ENCODE measurements around the gene NOS2. TPM values are rescaled to one million over a fixed set of nuclear protein-coding genes. Genes with fewer than 3 reads are reported as not detected.

The NOS2 gene
- total RNA-seq, 6 donors from 2014 or later, result 0.29 to 1.7 (median 0.78) TPM; not detected in 1

DNA sequence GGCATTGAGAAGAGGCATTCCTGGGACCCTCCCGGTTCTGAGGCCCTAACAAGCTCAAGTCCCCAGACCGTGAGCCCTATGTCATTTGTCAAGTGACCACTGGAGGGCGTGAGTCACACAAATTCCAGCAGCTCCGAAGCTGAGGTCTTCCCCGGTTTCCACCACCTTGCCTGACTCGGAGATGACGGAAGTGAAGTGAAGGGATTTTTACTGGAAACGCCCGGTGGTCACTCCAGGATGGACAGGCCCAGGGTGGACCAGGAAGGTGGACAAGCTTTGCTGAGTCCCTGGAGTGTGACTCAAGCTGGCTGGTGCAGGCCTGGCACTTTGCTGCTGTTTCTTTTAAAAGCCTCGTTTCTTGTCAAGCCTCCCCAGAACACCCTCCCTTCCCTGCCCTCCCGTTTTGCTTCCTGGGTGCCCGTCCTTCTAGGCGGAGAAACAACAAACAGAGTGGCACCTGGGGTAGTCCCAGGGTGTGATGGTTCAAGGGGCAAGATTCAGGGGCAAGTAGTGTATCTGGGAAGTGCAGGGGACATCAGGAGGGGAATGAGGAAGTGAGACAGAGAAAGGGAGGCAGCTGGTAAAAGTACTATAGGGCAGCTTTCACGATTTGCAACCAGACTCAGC, 5.3 kb upstream of the NOS2 start:
- 3 to 5% methylated on average over 12 of the region's 14 CpGs for whole genome bisulfite sequencing, 2 donors
- peak overlapping the region in 3 of 4 donors; percentile 25 to 42 (median 32) for H3K4me3 ChIP-seq
- H3K27ac ChIP-seq, result peak overlapping the region in 3 of 4 donors; percentile 58 to 65 (median 58)

DNA sequence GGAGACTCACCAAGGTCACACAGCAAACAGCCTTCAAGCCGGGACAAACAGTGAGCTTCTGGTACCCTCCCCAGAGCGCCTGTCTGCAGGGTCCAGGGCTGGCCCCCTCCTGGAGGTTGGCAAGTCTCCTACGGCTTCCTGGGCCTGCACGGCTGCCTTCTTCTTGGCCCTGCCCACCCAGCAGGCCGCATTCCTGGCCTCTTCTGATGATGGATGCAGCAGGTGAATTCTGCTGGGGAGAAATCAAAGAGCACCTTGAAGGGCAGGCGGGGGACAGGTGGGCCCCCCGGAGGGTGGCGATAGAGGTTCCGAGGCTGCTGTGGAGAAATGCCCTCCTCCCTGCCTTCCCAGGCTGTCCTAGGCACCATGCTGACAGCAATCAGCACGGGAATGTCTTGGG, 3.8 kb upstream of the NOS2 start:
- peaks cover 0 to 21% (median 10%) of the 10 kb centered on the region in 4 donors for H3K4me1 ChIP-seq
- no peak overlapping the region for H3K4me3 ChIP-seq
- H3K27me3 ChIP-seq, result no peaks in the 10 kb centered on the region
- no peak overlapping the region for H3K27ac ChIP-seq
- H3K36me3 ChIP-seq, result no peaks in the 10 kb centered on the region
- TF ChIP-seq EP300 (IDR thresholded peaks at IDR 0.05) (no peak), POLR2A (IDR thresholded peaks at IDR 0.05) (no peak)
- ATAC-seq (ENCODE audit: low FRiP score in 2 of 2) (no peak), DNase-seq (peak; percentile 8 to 42)
- no peaks in the 10 kb centered on the region for H3K9me3 ChIP-seq
- WGBS, 2 donors, result 80 to 86% methylated on average over 6 to 10 of the region's 10 CpGs

More for the DNA sequence above, 5.3 kb upstream of the NOS2 start:
- DNase-seq, result peak in 1 of 2 donors; percentile 88
- peak; percentile 88 to 95 for ATAC-seq (ENCODE audit: low FRiP score in 2 of 2)
- Histone ChIP-seq H3K27me3 (no peaks in the 10 kb centered on the region), H3K9me3 (no peaks in the 10 kb centered on the region), H3K4me1 (peaks cover 0 to 21% (median 10%) of the 10 kb centered on the region in 4 donors), H3K36me3 (no peaks in the 10 kb centered on the region)
- TF ChIP-seq, protein P1, sequence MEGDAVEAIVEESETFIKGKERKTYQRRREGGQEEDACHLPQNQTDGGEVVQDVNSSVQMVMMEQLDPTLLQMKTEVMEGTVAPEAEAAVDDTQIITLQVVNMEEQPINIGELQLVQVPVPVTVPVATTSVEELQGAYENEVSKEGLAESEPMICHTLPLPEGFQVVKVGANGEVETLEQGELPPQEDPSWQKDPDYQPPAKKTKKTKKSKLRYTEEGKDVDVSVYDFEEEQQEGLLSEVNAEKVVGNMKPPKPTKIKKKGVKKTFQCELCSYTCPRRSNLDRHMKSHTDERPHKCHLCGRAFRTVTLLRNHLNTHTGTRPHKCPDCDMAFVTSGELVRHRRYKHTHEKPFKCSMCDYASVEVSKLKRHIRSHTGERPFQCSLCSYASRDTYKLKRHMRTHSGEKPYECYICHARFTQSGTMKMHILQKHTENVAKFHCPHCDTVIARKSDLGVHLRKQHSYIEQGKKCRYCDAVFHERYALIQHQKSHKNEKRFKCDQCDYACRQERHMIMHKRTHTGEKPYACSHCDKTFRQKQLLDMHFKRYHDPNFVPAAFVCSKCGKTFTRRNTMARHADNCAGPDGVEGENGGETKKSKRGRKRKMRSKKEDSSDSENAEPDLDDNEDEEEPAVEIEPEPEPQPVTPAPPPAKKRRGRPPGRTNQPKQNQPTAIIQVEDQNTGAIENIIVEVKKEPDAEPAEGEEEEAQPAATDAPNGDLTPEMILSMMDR (IDR thresholded peaks at IDR 0.05), result peak; percentile 79 to 92 (median 90)
- TF ChIP-seq POLR2AphosphoS5 (IDR thresholded peaks at IDR 0.05), result no peak

DNA sequence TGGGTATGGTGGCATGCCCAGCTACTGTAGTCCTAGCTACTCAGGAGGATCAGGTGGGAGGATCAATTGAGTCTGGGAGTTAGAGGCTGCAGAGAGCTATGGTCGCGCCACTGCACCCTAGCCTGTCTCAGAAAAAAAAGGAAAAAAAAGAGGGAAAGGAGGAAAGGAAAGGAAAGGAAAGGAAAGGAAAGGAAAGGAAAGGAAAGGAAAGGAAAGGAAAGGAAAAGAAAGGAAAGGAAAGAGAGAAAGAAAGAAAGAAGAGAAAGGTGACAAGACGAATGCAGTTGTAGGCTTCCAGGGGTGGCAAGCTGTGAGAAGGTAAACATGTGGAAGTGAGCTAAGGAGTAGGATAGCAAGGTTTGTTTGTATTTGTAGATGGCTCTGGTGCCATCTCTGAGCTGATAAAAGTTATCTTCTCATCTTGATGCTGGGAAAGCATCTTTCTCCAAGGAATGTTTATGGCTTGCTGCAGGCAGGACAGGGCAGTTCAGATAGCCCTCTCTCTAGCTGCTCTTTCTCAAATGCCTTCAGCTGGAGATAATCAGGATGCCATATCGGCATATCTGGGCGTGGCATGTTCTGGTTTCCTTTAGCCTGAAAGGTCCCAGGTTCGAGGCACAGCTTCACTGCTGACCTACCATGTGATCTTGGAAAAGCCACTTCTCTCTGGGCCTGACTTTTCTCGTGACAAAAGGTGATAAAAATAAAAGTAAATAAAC, 2.8 kb upstream of the NOS2 start:
- Histone ChIP-seq H3K4me3 (no peak overlapping the region), H3K4me1 (peaks cover 0 to 17% (median 8%) of the 10 kb centered on the region in 4 donors), H3K9me3 (no peaks in the 10 kb centered on the region), H3K27ac (no peak overlapping the region), H3K36me3 (no peaks in the 10 kb centered on the region), H3K27me3 (no peaks in the 10 kb centered on the region)
- DNase-seq (no peak), ATAC-seq (ENCODE audit: low FRiP score in 2 of 2) (no peak)
- 74 to 75% methylated on average over 7 of the region's 7 CpGs for WGBS, 2 donors
- TF ChIP-seq, protein P1 (IDR thresholded peaks at IDR 0.05), result no peak
- TF ChIP-seq POLR2A (IDR thresholded peaks at IDR 0.05), result no peak
- no peak for TF ChIP-seq POLR2AphosphoS5 (IDR thresholded peaks at IDR 0.05)
- TF ChIP-seq EP300 (IDR thresholded peaks at IDR 0.05), result no peak

DNA sequence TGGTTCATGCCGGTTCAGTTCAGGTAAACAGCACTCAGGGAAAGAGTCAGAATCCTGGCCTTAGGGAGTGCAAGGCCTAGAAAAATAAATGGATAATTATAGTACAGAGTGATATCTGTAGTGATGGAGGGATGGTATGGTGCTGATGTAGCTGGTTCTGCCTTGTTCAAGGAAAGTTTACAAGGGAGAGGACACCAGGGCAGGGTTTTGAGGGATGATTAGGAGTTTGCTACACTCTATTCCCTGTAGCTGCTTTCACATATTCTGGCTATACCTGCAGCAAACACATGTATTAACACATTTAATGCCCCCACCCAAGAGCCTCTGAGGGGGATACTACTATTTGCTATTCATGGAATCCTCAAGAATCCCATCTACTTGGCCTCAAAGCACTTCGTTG, 1.7 kb upstream of the NOS2 start:
- 74 to 88% methylated on average over 2 of the region's 2 CpGs for WGBS, 2 donors
- H3K9me3 ChIP-seq, result no peaks in the 10 kb centered on the region
- ATAC-seq (ENCODE audit: low FRiP score in 2 of 2) (no peak), DNase-seq (no peak)
- no peak overlapping the region for H3K27ac ChIP-seq
- H3K4me1 ChIP-seq, result peaks cover 0 to 10% (median 5%) of the 10 kb centered on the region in 4 donors
- TF ChIP-seq POLR2A (IDR thresholded peaks at IDR 0.05), result no peak
- TF ChIP-seq, protein P1 (IDR thresholded peaks at IDR 0.05), result no peak
- no peak for TF ChIP-seq POLR2AphosphoS5 (IDR thresholded peaks at IDR 0.05)
- no peak for TF ChIP-seq EP300 (IDR thresholded peaks at IDR 0.05)
- no peaks in the 10 kb centered on the region for H3K36me3 ChIP-seq
- H3K27me3 ChIP-seq, result no peaks in the 10 kb centered on the region
- H3K4me3 ChIP-seq, result no peak overlapping the region

DNA sequence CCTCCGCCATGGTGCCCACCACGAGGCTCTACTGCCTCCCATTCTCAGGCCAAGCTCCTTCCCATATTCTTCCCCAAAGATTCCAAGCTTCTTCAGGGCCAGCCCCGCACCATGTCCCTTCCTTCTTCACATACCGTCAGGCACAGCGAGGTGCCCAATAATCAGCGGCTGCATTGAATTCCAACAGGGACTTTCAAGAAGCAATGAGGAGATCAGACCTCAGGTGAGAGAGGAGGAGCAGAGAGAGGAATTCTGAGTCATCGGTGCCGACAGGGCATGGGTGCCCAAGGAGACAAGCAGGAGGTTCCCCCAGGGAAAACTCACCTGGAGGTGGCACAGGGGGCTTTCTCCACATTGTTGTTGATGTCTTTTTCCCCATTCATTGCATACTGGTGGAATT, 2.0 kb downstream of the NOS2 start:
- TF ChIP-seq EP300 (IDR thresholded peaks at IDR 0.05) (no peak), POLR2A (IDR thresholded peaks at IDR 0.05) (no peak), POLR2AphosphoS5 (IDR thresholded peaks at IDR 0.05) (no peak)
- TF ChIP-seq, protein P1 (IDR thresholded peaks at IDR 0.05), result no peak
- no peak overlapping the region for H3K4me3 ChIP-seq
- H3K4me1 ChIP-seq, result peaks cover 2 to 7% (median 5%) of the 10 kb centered on the region in 4 donors
- WGBS, 2 donors, result 87 to 92% methylated on average over 8 of the region's 8 CpGs
- peaks cover 0 to 4% (median 2%) of the 10 kb centered on the region in 4 donors for H3K27me3 ChIP-seq
- H3K9me3 ChIP-seq, result no peaks in the 10 kb centered on the region
- H3K27ac ChIP-seq, result no peak overlapping the region
- DNase-seq, result no peak
- no peak for ATAC-seq (ENCODE audit: low FRiP score in 2 of 2)
- H3K36me3 ChIP-seq, result no peaks in the 10 kb centered on the region

Data from upper lobe of left lung (tissue), 6 donors.